Breast epithelium (tissue), 3 donors: ENCODE data around the gene ASIC5.

Source experiments
- POLR2A ChIP-seq: fragments of 450-650 bp; IDR thresholded peaks from one replicate; pipeline ENCODE4 v1.6.1; 2016; ENCODE audit warnings: antibody characterized with exemption, mild to moderate bottlenecking, moderate library complexity
- POLR2AphosphoS5 ChIP-seq, 3 donors: sonication (generic); formaldehyde crosslinking; IDR thresholded peaks; one replicate each; pipeline ENCODE4 v1.6.1; 2017; ENCODE audit warnings: antibody characterized with exemption in 3 of 3
- TF ChIP-seq, protein P1 (sequence below), 3 donors: fragments of 450-650 bp; IDR thresholded peaks; one replicate each; pipeline ENCODE4 v1.5.1; 2016 to 2017; ENCODE audit warnings: antibody characterized with exemption in 3 of 3, mild to moderate bottlenecking in 3 of 3, moderate library complexity in 3 of 3

DNA sequence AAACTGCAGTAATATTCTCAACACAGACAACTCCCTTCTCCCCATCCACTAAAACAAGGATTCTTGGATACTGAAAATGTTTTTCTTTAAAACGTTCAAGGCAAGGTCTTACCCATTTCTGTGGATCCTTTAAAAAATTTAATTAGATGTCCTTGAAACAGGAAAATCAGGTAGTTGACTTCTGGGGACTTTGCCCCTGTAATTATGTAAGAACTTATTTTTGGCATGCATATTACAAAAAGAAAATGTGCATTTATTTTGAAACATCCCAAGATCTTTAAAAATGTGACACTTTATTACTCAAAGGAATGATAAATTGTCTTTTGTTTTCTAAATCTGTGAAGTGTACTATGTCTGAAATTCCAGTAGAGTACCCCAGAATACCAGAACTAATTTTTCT lies 81.4 kb downstream of the ASIC5 start:
- TF ChIP-seq, protein P1, sequence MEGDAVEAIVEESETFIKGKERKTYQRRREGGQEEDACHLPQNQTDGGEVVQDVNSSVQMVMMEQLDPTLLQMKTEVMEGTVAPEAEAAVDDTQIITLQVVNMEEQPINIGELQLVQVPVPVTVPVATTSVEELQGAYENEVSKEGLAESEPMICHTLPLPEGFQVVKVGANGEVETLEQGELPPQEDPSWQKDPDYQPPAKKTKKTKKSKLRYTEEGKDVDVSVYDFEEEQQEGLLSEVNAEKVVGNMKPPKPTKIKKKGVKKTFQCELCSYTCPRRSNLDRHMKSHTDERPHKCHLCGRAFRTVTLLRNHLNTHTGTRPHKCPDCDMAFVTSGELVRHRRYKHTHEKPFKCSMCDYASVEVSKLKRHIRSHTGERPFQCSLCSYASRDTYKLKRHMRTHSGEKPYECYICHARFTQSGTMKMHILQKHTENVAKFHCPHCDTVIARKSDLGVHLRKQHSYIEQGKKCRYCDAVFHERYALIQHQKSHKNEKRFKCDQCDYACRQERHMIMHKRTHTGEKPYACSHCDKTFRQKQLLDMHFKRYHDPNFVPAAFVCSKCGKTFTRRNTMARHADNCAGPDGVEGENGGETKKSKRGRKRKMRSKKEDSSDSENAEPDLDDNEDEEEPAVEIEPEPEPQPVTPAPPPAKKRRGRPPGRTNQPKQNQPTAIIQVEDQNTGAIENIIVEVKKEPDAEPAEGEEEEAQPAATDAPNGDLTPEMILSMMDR (IDR thresholded peaks at IDR 0.05): no peak
- TF ChIP-seq POLR2AphosphoS5 (IDR thresholded peaks at IDR 0.05): no peak
- TF ChIP-seq POLR2A: no peak
